PC-3 (cell line): Measurements from ENCODE around the gene PLA2G2A. TPM values are rescaled to one million over a fixed set of nuclear protein-coding genes. Genes with fewer than 3 reads are reported as not detected.

Experiments used
- ATAC-seq: fragments of 200-7000 bp; cut with Tn5 transposase; 2 replicates; pipeline ENCODE4 v1.9.1; 2020; ENCODE audit warnings: mild to moderate bottlenecking, moderate library complexity
- BruUV-seq: library from RNA; stranded (reverse); fragments of 400-500 nt; replicated peaks from 2 replicates; lab custom pipeline; 2021; lab: Mats Ljungman, UMichigan
- CTCF ChIA-PET: fragments of 300-600 bp; sonication (Branson Sonifier 250); formaldehyde crosslinking; loops from one replicate; lab custom pipeline; 2022; ENCODE audit warnings: antibody characterized with exemption; lab: Charles Lee
- POLR2A ChIA-PET: fragments of 300-600 bp; sonication (Branson Sonifier 250); formaldehyde crosslinking; loops from one replicate; lab custom pipeline; 2022; ENCODE audit warnings: antibody characterized with exemption; ENCODE audit not compliant: unreplicated experiment; lab: Charles Lee
- DNase-seq: peaks from one replicate; pipeline ENCODE4 v3.0.0-alpha.2; 2015
- H2AFZ ChIP-seq: fragments of 300-600 bp; sonication (generic); 2 replicates; pipeline ENCODE4 v1.6.0; 2016; ENCODE audit warnings: antibody characterized with exemption, low read length
- H3F3A ChIP-seq: fragments of 300-600 bp; sonication (generic); one replicate; pipeline ENCODE4 v1.6.0; 2017; ENCODE audit warnings: antibody characterized with exemption, low read length, control low read depth, mild to moderate bottlenecking; ENCODE audit not compliant: unreplicated experiment
- H3K27ac ChIP-seq: fragments of 300-600 bp; sonication (generic); 2 replicates; pipeline ENCODE4 v1.5.1; 2016; ENCODE audit warnings: mild to moderate bottlenecking, low read length
- H3K27me3 ChIP-seq: fragments of 300-600 bp; sonication (generic); 2 replicates; pipeline ENCODE4 v1.6.1; 2016; ENCODE audit warnings: low read length, mixed read lengths
- H3K36me3 ChIP-seq: fragments of 300-600 bp; sonication (generic); 2 replicates; pipeline ENCODE4 v1.6.1; 2016; ENCODE audit warnings: low read depth, mixed run types, low read length, mixed read lengths
- H3K4me1 ChIP-seq: fragments of 300-600 bp; sonication (generic); 2 replicates; pipeline ENCODE4 v1.5.1; 2016; ENCODE audit warnings: low read length; ENCODE audit not compliant: insufficient read depth
- H3K4me2 ChIP-seq: fragments of 300-600 bp; sonication (generic); 2 replicates; pipeline ENCODE4 v1.6.0; 2016; ENCODE audit warnings: low read length
- H3K4me3 ChIP-seq: fragments of 300-600 bp; sonication (generic); 2 replicates; pipeline ENCODE4 v1.5.1; 2016; ENCODE audit warnings: mild to moderate bottlenecking, low read length, mixed read lengths
- H3K79me2 ChIP-seq: fragments of 300-600 bp; sonication (generic); 2 replicates; pipeline ENCODE4 v1.6.1; 2017; ENCODE audit warnings: low read length, mixed read lengths
- H3K9ac ChIP-seq: fragments of 300-600 bp; sonication (generic); 2 replicates; pipeline ENCODE4 v1.6.0; 2016; ENCODE audit warnings: mild to moderate bottlenecking, low read length
- H3K9me2 ChIP-seq: fragments of 300-600 bp; sonication (generic); replicated peaks from 2 replicates; pipeline ENCODE4 v1.6.1; 2016; ENCODE audit warnings: mixed run types, low read length, mixed read lengths
- H3K9me3 ChIP-seq: fragments of 300-600 bp; sonication (generic); 2 replicates; pipeline ENCODE4 v1.6.1; 2016; ENCODE audit warnings: low read length, mixed read lengths
- H4K20me1 ChIP-seq: fragments of 300-600 bp; sonication (generic); 2 replicates; pipeline ENCODE4 v1.6.1; 2016; ENCODE audit warnings: low read length, mixed read lengths
- EZH2 ChIP-seq: fragments of 300-600 bp; sonication (generic); IDR thresholded peaks from one replicate; pipeline ENCODE4 v1.6.1; 2017; ENCODE audit warnings: antibody characterized with exemption, mild to moderate bottlenecking, low read length; ENCODE audit not compliant: unreplicated experiment
- EZH2phosphoT487 ChIP-seq: fragments of 300-600 bp; sonication (generic); IDR thresholded peaks from 2 replicates; pipeline ENCODE4 v1.6.1; 2018; ENCODE audit warnings: mild to moderate bottlenecking, antibody characterized with exemption, low read length, borderline replicate concordance
- intact Hi-C: fragments of 100-400 bp; cut with micrococcal nuclease; formaldehyde crosslinking; loops from 2 replicates; pipeline ENCODE4 v1.9.0; 2023
- total RNA-seq: library from RNA; depleted of rRNA; stranded (reverse); fragments of >200 nt; gene quantifications from 2 replicates; pipeline ENCODE4 v1.2.3, GENCODE V29; 2014
- TF ChIP-seq, protein P1 (sequence below): fragments of 300-600 bp; sonication (generic); conservative IDR thresholded peaks from 2 replicates; pipeline ENCODE4 v1.5.1; 2017; ENCODE audit warnings: antibody characterized with exemption, low read depth, mild to moderate bottlenecking, low read length

PLA2G2A gene
- total RNA-seq, 1 experiment from 2014 or later = not detected

DNA sequence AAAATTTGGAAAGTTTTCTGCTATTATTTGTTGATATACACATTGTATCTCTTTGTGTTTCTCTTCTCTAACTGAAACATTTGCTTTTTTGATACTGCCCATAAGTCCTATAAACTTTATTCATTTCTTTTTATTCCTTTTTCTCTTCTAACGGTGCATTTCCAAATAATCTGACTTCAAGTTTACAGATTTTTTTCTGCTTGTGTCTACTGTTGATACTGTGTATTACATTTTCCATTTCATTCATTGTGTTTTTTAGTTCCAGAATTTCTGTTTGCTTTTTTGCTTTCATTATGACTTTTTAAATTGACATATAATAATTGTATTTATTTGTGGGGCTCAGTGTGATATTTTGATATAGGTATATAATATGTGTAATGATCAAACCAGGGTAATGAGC lies 38.3 kb upstream of the PLA2G2A start:
- H3K27ac ChIP-seq = no peak overlapping the region
- no peak for DNase-seq
- H3K4me3 ChIP-seq = no peak overlapping the region
- no peak overlapping the region for H3K9ac ChIP-seq
- TF ChIP-seq EZH2phosphoT487 (no peak), EZH2 (no peak)
- TF ChIP-seq, protein P1, sequence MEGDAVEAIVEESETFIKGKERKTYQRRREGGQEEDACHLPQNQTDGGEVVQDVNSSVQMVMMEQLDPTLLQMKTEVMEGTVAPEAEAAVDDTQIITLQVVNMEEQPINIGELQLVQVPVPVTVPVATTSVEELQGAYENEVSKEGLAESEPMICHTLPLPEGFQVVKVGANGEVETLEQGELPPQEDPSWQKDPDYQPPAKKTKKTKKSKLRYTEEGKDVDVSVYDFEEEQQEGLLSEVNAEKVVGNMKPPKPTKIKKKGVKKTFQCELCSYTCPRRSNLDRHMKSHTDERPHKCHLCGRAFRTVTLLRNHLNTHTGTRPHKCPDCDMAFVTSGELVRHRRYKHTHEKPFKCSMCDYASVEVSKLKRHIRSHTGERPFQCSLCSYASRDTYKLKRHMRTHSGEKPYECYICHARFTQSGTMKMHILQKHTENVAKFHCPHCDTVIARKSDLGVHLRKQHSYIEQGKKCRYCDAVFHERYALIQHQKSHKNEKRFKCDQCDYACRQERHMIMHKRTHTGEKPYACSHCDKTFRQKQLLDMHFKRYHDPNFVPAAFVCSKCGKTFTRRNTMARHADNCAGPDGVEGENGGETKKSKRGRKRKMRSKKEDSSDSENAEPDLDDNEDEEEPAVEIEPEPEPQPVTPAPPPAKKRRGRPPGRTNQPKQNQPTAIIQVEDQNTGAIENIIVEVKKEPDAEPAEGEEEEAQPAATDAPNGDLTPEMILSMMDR = no peak
- no peaks in the 10 kb centered on the region for H3K9me2 ChIP-seq
- no peaks in the 10 kb centered on the region for H3K4me1 ChIP-seq
- intact Hi-C loops = no loop called here
- H2AFZ ChIP-seq = no peak overlapping the region
- no peaks in the 10 kb centered on the region for H3F3A ChIP-seq
- ChIA-PET CTCF (no interaction called here), POLR2A (no interaction called here)
- H3K27me3 ChIP-seq = no peaks in the 10 kb centered on the region
- no peak for ATAC-seq
- no peaks in the 10 kb centered on the region for H4K20me1 ChIP-seq
- no peaks in the 10 kb centered on the region for H3K36me3 ChIP-seq
- peaks cover 8% of the 10 kb centered on the region; the same call in 1 of the 2 replicates for H3K9me3 ChIP-seq
- no peak overlapping the region for H3K4me2 ChIP-seq
- BruUV-seq = no TSS peak
- H3K79me2 ChIP-seq = no peaks in the 10 kb centered on the region

DNA sequence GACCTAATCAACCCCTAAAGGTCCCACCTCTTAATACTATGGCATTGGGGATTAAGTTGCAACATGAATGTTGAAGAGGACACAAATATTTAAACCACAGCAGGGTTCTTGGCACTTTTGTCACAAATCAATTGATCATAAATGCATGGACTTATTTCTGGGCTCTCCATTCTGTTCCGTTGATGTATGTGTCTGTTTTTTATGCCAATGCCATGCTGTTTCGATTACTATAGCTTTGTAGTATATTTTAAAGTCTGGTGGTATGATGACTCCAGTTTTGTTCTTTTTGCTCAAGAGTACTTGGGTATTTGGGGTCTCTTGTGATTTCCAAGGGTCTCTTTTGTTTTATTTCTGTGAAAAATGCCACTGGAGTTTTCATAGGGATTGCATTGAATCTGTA lies 34.7 kb upstream of the PLA2G2A start:
- Histone ChIP-seq H3K79me2 (no peaks in the 10 kb centered on the region), H2AFZ (no peak overlapping the region), H3K4me1 (no peaks in the 10 kb centered on the region), H3K27ac (no peak overlapping the region), H3F3A (no peaks in the 10 kb centered on the region), H3K9me3 (peaks cover 8% of the 10 kb centered on the region; the same call in 1 of the 2 replicates), H3K9ac (no peak overlapping the region), H3K36me3 (no peaks in the 10 kb centered on the region), H3K9me2 (no peaks in the 10 kb centered on the region), H3K4me3 (no peak overlapping the region), H3K4me2 (no peak overlapping the region), H3K27me3 (no peaks in the 10 kb centered on the region), H4K20me1 (no peaks in the 10 kb centered on the region)
- intact Hi-C loops = no loop called here
- POLR2A ChIA-PET = no interaction called here
- CTCF ChIA-PET = no interaction called here
- BruUV-seq = no TSS peak
- TF ChIP-seq EZH2 (no peak), EZH2phosphoT487 (no peak)
- TF ChIP-seq, protein P1 = no peak
- DNase-seq = no peak
- ATAC-seq = no peak

DNA sequence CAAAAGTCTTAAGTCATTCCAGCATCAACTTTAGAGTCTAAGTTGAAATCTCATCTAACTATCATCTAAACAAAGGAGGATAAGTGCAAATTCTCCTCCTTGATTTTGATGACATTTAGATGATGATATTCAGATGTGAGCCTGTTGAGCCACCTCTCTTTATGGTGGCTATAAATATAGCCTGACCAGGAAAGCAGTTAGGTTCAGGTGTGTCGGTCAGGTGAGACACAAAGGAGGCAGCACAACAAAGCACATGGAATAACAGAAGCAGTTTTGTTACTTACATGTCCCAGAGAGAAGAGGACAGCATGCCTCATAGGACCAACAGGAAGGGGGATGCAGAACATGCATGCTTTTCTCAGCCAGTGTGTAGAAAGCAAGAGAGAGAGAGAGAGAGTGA lies 30.6 kb upstream of the PLA2G2A start:
- Histone ChIP-seq H3K4me2 (no peak overlapping the region), H3K27ac (no peak overlapping the region), H3K9ac (no peak overlapping the region), H3K27me3 (no peaks in the 10 kb centered on the region), H3K4me3 (no peak overlapping the region), H3F3A (no peaks in the 10 kb centered on the region), H3K4me1 (no peaks in the 10 kb centered on the region), H3K9me3 (no peaks in the 10 kb centered on the region), H4K20me1 (no peaks in the 10 kb centered on the region), H3K79me2 (no peaks in the 10 kb centered on the region), H2AFZ (no peak overlapping the region), H3K9me2 (no peaks in the 10 kb centered on the region), H3K36me3 (no peaks in the 10 kb centered on the region)
- TF ChIP-seq, protein P1 = no peak
- TF ChIP-seq EZH2phosphoT487 (no peak), EZH2 (no peak)
- intact Hi-C loops = no loop called here
- BruUV-seq = no TSS peak
- CTCF ChIA-PET = no interaction called here
- DNase-seq (no peak), ATAC-seq (no peak)
- POLR2A ChIA-PET = no interaction called here
